SK-N-SH (cell line): ENCODE results near the gene HSPB7. TPM values are rescaled to one million over a fixed set of nuclear protein-coding genes. Genes with fewer than 3 reads are reported as not detected.
"Not testable (repeated sequence)": the region's sequence is repeated elsewhere in the genome, so short reads cannot be mapped to it uniquely, and the experiment has no call there.

Experiments
- CTCF ChIA-PET: fragments of 300-600, 350-600 bp; formaldehyde crosslinking; extraction: SDS; loops from one replicate; lab custom pipeline; 2021; lab: Yijun Ruan, JAX
- POLR2A ChIA-PET: fragments of 350-600 bp; sonication (Branson Sonifier 250); formaldehyde crosslinking; extraction: SDS; loops from one replicate; lab custom pipeline; 2020; ENCODE audit warnings: antibody characterized with exemption, inconsistent platforms; lab: Yijun Ruan, JAX
- DNase-seq: peaks from one replicate; pipeline ENCODE4 v3.0.0; 2012
- H2AFZ ChIP-seq: fragments of 200-600 bp; sonication (generic); 2 replicates; pipeline ENCODE4 v1.8.1; 2016; ENCODE audit warnings: antibody characterized with exemption, mild to moderate bottlenecking, low read depth
- H3F3A ChIP-seq: fragments of 200-600 bp; sonication (generic); replicated peaks from 2 replicates; pipeline ENCODE3; 2016; ENCODE audit warnings: antibody characterized with exemption, mild to moderate bottlenecking; ENCODE audit not compliant: insufficient read depth
- H3K27ac ChIP-seq, 2 experiments: fragments of 200-500 bp in 1 of 2; fragments of 200-600 bp in 1 of 2; sonication (Bioruptor generic) in 1 of 2; sonication (generic), shearing (Covaris generic) in 1 of 2; 2 replicates each; pipeline versions ENCODE4 v1.5.1 to v1.6.1; 2014 to 2016; ENCODE audit warnings: low read depth in 2 of 2, inconsistent platforms in 1 of 2, low read length in 1 of 2, mild to moderate bottlenecking in 1 of 2, mixed read lengths in 1 of 2
- H3K27me3 ChIP-seq: fragments of 200-600 bp; sonication (generic), shearing (Covaris generic); 2 replicates; pipeline ENCODE4 v1.6.1; 2016; ENCODE audit warnings: mixed run types; ENCODE audit not compliant: insufficient read depth
- H3K36me3 ChIP-seq, 2 experiments: fragments of 200-500 bp in 1 of 2; fragments of 200-600 bp in 1 of 2; sonication (Bioruptor generic) in 1 of 2; sonication (generic) in 1 of 2; replicated peaks in 1 of 2; 2 replicates each; pipeline versions ENCODE3 to v1.5.1; 2014 to 2016; ENCODE audit warnings: low read length in 1 of 2, mild to moderate bottlenecking in 1 of 2; ENCODE audit not compliant: insufficient read depth in 2 of 2, control insufficient read depth in 1 of 2
- H3K4me1 ChIP-seq, 2 experiments: fragments of 200-500 bp in 1 of 2; fragments of 200-600 bp in 1 of 2; sonication (Bioruptor generic) in 1 of 2; sonication (generic), shearing (Covaris generic) in 1 of 2; 2 replicates each; pipeline versions ENCODE4 v1.5.1 to v1.6.1; 2014 to 2016; ENCODE audit warnings: low read depth in 1 of 2, low read length in 1 of 2, mixed run types in 1 of 2; ENCODE audit not compliant: insufficient read depth in 2 of 2, control insufficient read depth in 1 of 2
- H3K4me2 ChIP-seq: fragments of 200-600 bp; sonication (generic), shearing (Covaris generic); 2 replicates; pipeline ENCODE4 v1.6.1; 2017; ENCODE audit warnings: mixed run types
- H3K4me3 ChIP-seq, 2 experiments: fragments of 200-500 bp in 1 of 2; fragments of 200-600 bp in 1 of 2; sonication (Bioruptor generic) in 1 of 2; sonication (generic), shearing (Covaris generic) in 1 of 2; 2 replicates each; pipeline versions ENCODE4 v1.5.1 to v1.8.1; 2014 to 2016; ENCODE audit warnings: low read depth in 2 of 2, inconsistent platforms in 1 of 2, low read length in 1 of 2, mild to moderate bottlenecking in 1 of 2, mixed read lengths in 1 of 2, moderate library complexity in 1 of 2
- H3K79me2 ChIP-seq: fragments of 200-600 bp; sonication (generic); 2 replicates; pipeline ENCODE4 v1.8.1; 2017; ENCODE audit warnings: mild to moderate bottlenecking; ENCODE audit not compliant: insufficient read depth
- H3K9ac ChIP-seq: fragments of 200-600 bp; sonication (generic); 2 replicates; pipeline ENCODE4 v1.6.1; 2017; ENCODE audit warnings: mixed run types
- H3K9me2 ChIP-seq: fragments of 200-600 bp; sonication (generic); 2 replicates; pipeline ENCODE4 v1.6.1; 2017; ENCODE audit warnings: mixed run types
- H3K9me3 ChIP-seq: fragments of 200-600 bp; sonication (generic); 2 replicates; pipeline ENCODE4 v1.6.1; 2017; ENCODE audit warnings: mixed run types, mild to moderate bottlenecking, moderate library complexity
- H4K20me1 ChIP-seq: fragments of 200-600 bp; sonication (generic); 2 replicates; pipeline ENCODE4 v1.6.1; 2017; ENCODE audit warnings: mild to moderate bottlenecking, mixed run types; ENCODE audit not compliant: insufficient read depth
- CHD2 ChIP-seq: fragments of 150-350 bp; IDR thresholded peaks from 2 replicates; pipeline ENCODE4 v1.6.1; 2018; ENCODE audit warnings: low read length; ENCODE audit not compliant: partially characterized antibody
- CTCF ChIP-seq: fragments of 200-600 bp; sonication (generic); IDR thresholded peaks from 2 replicates; pipeline ENCODE4 v1.6.1; 2017; ENCODE audit warnings: antibody characterized with exemption, mild to moderate bottlenecking, moderate library complexity
- FOSL2 ChIP-seq: IDR thresholded peaks from 2 replicates; pipeline ENCODE4 v1.4.0; 2012; ENCODE audit warnings: low read depth, mild to moderate bottlenecking, moderate library complexity, borderline replicate concordance
- RAD21 ChIP-seq: IDR thresholded peaks from 2 replicates; pipeline ENCODE4 v1.6.1; 2012; ENCODE audit warnings: mild to moderate bottlenecking, low read length
- SMC3 ChIP-seq: IDR thresholded peaks from 2 replicates; pipeline ENCODE4 v1.6.1; 2012; ENCODE audit warnings: low read depth, low read length, improper control_type of control experiment
- YY1 ChIP-seq: IDR thresholded peaks from 2 replicates; pipeline ENCODE4 v1.4.0; 2012; ENCODE audit warnings: low read depth, mild to moderate bottlenecking
- WGBS: methylation state at CpG from one replicate; pipeline ENCODE4 v1.1.6; 2017; ENCODE audit warnings: low lambda C conversion rate; 5-methylcytosine and 5-hydroxymethylcytosine counted together
- polyA plus RNA-seq, 3 experiments: library from polyadenylated mRNA; depleted of rRNA; stranded (reverse); fragments of >200 nt; gene quantifications; 2 replicates each; pipeline ENCODE4 v1.2.3, GENCODE V29; 2012

HSPB7 gene
- polyA plus RNA-seq, 1 of the 3 experiments (the other 2 are of a cell fraction): 0.05 TPM

GRCh38 chr1:16056521-16056912 is 38.7 kb upstream of the HSPB7 start:
- H3K9me2 ChIP-seq, H4K20me1 ChIP-seq, H3K79me2 ChIP-seq, H3K9me3 ChIP-seq, H3K27ac ChIP-seq, DNase-seq, H3K4me3 ChIP-seq, H3K9ac ChIP-seq, H3K4me2 ChIP-seq, H2AFZ ChIP-seq, H3F3A ChIP-seq, H3K4me1 ChIP-seq, POLR2A ChIA-PET, H3K36me3 ChIP-seq, H3K27me3 ChIP-seq: not testable (repeated sequence)
- WGBS: 67% methylated on average over 3 of the region's 4 CpGs
- CTCF ChIA-PET: interaction anchor here (0.6 to 4.6 kb wide), 15 partner anchors 10 to 295 kb away, joined by 3 to 58 read pairs (median 7); partner anchors contain the start of genes FAM131C and HSPB7

GRCh38 chr1:16055613-16056520 is 38.0 kb upstream of the HSPB7 start:
- POLR2A ChIA-PET: no interaction called here
- Histone ChIP-seq H3K9me2 (no peaks in the 10 kb centered on the region), H3F3A (no peaks in the 10 kb centered on the region), H3K4me3 (no peak overlapping the region), H4K20me1 (no peaks in the 10 kb centered on the region), H3K4me2 (no peak overlapping the region), H3K36me3 (no peaks in the 10 kb centered on the region), H3K9ac (no peak overlapping the region), H3K79me2 (no peaks in the 10 kb centered on the region), H2AFZ (no peak overlapping the region), H3K4me1 (no peaks in the 10 kb centered on the region; a peak in 1 of 4 replicates), H3K27me3 (no peaks in the 10 kb centered on the region), H3K9me3 (no peaks in the 10 kb centered on the region), H3K27ac (no peak overlapping the region)
- CTCF ChIA-PET: interaction anchor here (0.6 to 4.6 kb wide), 21 partner anchors 9 to 296 kb away, joined by 3 to 58 read pairs (median 6); partner anchors contain the start of genes FAM131C and HSPB7
- TF ChIP-seq YY1 (no peak), FOSL2 (no peak), CHD2 (peak; percentile 34), RAD21 (peak; percentile 85), SMC3 (peak; percentile 88), CTCF (peak; percentile 87)
- peak; percentile 96 for DNase-seq
- WGBS: 65% methylated on average over 13 of the region's 18 CpGs
